SW 1271 (cell line): ENCODE data around the gene KLHL12.

ENCODE experiments used
- DNase-seq, 2 experiments: peaks; one replicate each; lab custom pipeline; 2025; lab: John Stamatoyannopoulos, UW

The KLHL12 gene

DNA sequence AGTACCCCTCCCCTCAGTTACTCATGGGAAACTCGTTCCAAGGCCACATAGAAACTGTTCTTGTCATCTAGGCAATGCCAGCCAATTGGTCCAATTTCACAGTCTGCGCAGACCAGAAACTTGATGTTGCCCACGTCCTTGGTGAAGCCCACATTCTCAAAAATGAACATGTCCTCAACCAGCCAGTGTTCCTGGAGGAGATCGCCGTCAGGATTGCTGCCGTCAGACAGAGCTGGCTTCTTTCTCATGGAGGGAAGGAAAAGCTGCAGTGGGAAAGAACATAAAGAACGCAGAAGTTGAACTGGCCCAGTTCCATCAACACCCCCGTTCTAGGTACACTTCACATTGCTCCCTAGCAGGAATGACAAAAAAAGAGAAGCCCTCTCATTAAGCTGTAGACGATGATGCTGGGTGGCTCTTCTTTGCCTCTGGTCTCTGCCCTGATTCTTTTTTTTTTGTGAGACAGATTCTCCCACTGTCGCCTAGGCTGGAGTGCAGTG, 46.0 kb downstream of the KLHL12 start:
- DNase-seq: no peak

DNA sequence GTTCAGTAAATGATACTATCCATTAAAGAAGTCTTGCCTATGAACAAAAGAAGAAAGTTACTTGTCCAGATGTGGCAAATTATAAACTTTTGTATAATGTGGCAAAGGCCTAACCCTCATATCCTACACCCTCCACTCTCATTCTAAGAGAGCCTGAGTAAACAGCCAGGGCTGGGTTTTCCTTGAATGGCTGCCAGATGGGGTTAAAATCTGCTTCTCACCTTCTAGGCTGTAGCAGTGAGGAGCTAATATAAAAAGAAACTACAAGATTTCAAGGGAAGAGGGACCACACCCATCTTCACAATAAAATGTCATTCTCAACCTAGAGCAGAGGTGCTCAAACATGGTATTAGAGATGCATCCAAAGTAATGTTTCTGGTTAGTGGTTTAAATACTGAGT, 47.0 kb downstream of the KLHL12 start:
- DNase-seq: no peak

DNA sequence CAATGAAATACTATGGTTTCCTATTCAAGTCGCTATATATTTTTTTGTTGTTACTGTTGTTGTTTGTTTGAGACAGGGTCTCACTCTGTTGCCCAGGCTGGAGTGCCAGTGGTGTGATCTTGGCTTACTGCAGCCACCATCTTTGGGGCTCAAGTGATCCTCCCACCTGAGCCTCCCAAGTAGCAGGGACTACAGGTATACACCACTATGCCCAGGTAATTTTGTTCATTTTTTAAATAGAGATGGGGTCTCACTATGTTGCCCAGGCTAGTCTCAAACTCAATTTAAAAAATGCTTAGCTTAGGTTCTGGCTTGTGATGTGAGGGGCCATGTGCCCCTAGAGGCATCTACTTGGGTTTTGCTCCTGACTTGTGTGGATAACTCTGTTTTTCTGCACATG, 47.9 kb downstream of the KLHL12 start:
- DNase-seq: no peak

DNA sequence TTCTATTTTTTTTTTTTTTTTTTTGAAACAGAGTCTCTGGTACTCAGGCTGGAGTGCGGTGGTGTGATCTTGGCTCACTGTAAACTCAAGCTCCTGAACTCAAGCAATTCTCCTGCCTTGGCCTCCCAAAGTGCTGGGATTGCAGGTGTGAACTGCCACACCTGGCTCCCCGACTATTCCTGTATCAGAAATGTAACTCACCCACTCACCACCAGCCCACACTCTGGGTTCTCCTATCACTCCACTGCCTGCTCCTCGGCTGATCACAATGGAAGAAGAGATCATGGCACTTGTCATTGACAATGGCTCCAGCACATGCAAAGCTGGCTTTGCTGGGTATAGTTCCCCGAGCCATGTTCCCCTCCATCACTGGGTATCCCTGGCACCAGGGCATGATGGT, 54.0 kb downstream of the KLHL12 start:
- DNase-seq: no peak

DNA sequence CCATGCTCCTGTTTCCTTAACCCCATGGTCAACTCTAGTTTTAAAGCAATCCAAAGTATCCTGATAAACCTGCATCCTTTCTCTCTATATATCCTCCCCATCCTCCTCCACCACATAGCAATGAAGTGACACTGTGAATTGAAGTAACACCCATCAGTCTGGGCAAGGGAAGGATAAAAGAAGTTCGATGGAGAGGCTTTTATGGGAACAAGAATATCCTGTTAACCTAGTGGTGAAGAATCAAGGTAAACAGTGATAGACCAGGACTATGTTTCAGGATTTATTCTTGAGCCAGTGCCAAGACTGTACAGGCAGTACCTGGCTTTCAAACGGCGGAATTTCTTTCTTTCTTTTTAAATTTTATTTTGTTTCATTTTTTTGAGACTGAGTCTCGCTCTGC, 55.7 kb downstream of the KLHL12 start:
- DNase-seq: no peak

DNA sequence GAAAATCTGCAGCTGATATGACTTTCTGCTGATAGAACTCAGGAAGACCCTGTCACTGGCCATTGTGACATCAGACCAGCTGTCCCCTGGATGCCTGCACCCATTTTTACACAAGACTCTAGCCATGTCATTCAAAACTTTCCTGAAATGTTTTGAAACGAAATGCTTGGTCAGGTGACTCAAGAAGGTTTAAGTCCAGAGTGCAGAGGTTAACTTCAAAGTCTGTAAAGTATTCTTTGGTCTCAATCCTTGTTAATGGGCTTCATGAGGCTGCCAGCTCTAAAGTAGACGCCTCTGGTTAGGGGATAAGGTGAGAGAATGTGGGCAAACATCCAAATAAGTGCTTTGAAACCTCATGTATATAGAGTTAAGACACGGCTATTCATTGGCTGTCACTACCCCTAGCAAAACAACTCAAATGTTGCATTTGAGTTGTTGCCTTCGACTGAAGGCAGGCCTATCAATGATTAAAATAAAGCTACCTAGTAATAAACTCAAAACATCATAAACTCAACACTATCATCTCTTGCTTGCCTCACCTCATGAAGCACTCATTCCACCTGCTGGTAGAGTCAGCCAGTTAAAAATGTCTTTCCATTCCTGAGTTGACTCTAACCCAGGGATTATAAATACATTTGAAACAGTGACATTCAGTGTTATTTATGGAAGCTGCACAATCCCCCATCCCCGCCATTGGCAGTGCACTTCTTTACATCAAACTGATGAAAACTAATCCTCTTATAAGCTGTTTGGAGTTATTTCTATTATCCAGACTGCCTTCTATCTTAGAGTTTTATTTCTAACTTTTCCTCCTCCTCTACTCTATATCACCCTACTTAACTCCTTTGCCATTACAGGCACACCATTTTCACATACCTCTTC, 64.1 kb downstream of the KLHL12 start:
- DNase-seq: no peak

DNA sequence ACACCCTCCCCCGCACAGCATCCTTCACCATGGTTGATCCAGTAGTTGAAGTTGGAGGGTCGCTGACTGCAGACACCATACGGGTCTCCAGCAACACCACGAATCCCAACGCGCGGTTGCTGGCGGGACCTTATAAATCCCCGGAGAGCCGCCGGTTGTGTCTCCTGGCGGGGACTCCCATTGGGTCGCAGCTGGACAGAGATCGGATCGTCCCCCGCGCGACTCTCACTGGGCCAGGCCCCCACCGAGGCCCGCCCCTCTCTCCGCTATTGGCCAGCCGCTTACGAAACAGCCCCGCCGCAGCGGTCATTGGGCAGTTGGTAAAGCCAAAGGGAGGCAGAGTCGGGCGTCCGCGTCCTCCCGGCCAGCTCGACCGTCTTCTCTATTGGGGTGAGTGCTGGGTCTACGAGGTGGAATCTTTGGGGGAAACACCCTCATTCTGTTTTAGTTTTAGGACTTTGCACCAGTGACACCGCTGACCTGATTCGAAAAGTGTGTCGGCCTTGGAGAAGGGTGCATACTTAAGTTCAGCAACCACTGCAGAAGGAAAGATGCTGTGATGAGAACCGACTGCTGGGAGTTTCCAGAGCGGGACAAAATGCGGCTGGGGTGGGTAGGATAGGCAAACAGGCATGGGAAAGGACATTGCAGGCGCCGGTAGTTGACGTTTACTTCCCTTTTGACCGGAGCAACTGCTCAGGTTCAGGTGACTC, 65.5 kb downstream of the KLHL12 start:
- peak; percentile 67 to 74 for DNase-seq

DNA sequence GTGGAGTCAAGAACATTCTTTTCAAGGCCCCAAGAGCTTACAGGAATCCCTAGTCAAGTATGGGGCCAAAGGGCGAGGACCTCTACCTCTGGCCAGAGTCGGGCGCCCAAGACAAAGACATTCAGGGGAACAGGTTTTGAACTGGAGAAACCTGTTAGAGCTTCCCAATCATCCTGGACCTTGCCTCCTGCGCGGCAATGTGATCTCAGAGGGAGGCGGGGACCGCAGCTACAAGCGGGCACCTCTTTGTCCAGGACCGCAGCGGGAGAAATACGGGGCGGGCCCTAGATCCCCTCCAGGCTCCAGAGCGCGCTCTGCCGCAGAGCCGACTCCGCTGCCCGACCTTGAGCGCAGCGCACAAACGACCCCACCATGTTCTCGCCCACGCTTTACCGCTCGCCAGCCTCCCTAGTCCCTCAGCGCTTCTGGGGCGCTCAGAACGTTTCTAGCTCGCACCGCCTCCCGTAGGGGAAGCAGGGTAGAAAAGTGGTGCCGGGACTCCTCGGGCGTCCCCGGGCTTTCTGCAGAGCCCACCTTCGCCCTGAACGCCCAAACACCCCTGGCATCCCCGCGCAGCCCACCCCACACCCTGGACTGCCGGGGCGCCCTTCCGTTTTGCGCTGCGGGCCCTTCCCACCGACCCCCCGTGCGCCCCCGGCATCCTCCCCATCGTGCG, 66.2 kb downstream of the KLHL12 start:
- peak in 1 of 2 experiments; percentile 25 for DNase-seq

DNA sequence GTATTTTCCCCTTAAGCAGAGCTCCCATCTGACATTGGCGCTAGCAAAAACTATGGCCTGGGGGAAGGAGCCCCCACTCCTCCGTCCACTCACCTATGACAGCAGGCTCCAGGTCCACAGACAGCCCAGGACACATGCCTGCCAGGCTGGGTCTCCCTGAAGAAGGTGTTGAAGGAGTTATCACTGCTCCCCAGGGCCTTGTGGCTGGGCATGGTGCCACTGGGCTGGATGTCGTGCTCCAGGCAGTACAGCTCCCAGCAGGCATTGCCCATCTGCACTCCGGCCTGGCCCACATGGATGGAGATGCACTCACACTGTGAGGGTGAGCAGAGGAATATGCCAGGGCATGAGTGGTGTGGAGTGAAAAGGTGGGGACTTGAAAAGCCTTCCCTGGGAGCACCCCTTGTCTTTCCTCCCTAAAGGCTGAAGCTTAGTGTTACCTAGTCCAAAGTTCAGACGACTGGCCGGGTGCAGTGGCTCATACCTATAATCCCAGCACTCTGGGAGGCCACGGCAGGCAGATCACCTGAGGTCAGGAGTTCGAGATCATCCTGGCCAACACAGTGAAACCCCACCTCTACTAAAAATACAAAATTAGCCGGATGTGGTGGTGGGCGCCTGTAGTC, 68.1 kb downstream of the KLHL12 start:
- DNase-seq: no peak

DNA sequence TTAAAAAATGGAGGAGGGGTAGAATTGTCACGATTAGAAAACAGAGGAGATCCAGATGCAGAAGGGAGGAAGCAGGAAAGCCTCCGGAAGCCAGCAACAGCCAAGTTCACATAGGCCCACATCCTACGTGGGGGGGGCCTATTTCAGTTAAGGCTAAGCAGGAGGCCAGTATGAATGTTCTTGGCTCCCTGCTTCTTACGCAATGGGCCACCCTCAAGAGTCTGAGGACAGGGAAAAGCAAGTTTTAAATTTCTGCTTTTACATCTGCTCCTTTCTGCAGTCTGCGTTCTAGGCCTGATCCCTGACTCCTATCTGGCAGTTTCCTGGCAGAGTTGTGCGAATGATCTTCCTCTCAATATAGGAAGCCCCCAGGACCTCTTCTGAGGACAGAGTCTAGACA, 68.7 kb downstream of the KLHL12 start:
- DNase-seq: no peak

DNA sequence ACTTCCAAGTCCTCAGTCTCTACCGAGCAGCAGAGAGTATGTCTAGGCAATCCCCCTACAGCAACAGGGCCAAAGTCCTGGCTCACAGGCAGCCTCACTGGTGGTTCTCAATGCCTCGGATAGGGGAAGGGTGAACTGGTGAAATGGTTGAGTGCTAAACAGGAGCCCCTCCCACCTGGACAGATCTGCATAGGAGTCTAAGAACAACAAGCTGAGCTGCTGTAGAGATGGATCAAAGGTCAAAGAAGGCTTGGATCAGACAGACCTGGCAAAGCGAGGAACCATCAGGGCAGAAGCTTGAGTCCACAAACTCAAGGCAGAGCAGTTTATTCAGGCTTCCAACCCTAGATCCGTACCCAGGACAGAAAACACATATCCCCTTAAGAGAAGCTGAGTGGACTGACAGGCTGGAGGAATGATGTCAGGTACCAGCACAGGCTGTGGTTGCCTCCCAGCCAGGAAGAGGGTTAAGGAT, 69.9 kb downstream of the KLHL12 start:
- no peak for DNase-seq

DNA sequence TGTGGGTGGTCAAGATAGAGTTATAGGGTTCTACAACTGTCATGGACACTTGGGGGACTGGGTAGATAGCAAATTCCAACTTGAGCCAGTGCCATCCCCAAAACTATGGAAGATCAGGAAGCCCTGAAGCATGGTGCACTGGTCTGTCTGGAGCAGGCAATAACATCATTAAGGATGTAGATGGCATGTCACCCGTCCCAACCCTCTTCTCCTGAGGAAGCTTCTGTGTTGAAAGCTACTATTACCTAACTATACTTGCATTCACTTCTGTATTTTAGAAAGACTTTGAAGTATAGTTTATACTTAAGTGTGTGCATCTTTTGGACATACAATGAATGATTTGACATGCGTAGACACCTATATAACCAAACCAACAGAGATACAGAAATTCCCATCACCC, 71.0 kb downstream of the KLHL12 start:
- no peak for DNase-seq

DNA sequence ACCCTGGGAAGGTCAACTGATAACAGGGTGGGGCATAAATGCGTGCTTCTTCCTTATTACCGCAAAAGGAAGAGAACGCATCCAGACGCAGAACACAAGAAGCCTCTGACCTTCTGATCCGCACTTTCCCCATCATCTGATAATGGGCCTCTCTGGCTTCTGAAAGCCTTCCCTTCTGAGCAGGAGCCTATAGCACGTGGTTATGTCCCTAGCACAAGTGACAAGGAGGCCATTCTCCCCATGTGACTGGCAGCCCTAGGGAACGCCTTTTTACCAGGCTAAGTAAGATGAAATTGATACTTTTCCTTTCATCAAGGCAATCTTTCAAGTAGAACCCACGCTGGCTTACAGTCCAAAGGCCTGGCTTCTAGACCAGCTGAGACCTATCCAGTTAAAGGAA, 72.2 kb downstream of the KLHL12 start:
- DNase-seq: no peak

DNA sequence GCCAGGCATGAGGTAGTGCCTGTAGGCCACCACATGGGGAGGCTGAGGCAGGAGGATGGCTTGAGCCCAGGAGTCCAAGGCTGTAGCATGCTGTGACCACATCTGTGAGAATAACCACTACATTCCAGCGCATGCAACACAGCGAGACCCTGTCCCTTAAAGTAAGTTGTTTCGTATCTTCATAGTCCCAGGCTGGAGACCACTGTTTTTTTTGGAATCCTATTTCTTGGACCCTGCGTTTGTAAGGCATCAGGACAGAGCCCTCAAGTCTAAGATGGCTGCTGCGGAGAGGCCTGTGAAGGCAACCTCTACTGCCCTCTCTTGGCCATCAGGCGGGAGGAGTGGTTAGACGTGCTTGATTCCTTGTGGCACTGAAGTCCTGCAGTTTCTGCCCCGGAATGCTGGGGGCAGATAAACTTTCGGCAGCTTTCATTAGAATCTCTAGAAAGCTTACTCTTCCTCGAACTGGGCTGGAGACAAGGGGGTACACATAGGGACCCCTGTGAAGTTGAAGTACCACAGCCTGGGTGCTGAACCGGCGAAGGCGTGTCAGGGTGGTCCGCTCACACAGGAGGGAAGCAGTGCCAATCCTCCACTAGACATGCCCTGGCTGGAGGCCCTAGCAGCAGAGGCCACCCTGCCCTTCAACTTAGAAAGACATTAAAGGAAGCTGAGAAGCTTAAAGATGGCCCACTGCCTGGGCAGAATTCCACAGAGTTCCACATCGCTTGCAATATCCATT, 74.7 kb downstream of the KLHL12 start:
- DNase-seq: peak in 1 of 2 experiments; percentile 12

DNA sequence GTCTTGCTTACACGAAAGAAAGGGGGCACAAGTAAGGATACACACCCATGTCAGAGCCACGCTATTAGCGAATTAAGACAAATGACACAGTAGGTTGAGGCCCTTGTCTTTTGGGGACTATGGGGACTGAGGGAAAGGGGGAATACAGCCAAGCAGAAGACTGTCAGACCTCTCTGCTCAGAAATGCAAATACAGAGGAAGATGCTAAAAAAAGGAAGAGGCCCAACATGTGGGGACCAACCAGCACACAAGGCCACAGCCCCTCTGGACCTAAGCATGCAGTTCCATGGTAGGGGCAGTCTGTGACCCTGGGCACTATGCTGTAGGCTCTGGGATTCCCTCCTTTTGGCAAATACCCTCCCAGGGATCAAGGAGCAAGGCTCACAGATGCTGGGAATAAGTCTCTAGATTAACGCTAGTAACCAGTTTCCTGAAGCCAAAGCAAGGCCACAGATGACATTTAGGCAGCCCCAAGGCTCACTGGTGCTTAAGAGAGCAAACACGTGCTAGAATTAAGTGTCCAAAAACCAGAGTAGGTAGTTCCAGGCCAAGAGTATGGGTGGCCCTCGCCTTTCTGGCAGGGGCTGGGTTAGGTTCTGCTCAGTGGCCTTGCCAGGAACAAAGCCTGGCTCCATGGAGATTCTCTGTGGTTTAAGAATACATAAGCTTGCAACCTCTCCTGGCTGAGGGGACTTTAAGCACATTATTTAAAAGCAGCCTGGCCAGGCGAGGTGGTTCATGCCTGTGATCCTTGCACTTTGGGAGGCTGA, 76.3 kb downstream of the KLHL12 start:
- no peak for DNase-seq

DNA sequence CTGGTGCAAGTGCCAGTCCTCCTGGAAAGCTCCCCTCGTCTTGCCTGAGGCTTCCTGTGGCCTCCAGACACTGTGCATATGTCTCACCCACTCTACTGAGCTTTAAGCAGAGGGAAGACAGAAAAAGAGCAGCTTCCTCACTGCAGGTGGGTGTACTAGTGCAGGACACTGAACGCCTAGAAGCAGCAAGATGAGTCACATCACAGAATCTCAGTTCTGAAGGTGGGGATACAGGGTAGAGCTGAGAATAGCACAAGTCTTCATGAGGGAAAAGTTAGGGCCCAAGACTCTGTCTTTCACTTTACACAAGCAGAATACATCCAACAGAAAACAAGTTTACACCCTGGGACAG, 78.9 kb downstream of the KLHL12 start:
- no peak for DNase-seq

DNA sequence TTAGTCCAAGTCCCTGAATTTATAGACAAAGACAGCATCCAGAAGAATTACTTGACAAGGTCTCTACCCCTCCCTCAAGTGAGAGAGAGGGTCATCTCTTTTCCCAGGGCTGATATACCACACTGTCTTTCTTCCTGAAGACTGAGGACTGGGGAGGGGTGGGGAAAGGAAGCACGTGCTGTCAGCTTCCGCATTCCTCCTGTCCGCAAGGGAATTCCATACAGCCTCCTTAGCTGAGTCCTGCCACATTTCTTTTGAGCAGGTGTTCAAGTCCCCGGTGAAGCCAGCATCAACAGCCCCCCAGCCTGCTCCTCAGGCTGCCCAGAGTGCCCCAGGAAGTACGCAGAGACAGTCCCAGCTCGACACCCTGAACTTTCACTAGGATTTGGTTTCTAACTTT, 82.1 kb downstream of the KLHL12 start:
- no peak for DNase-seq

DNA sequence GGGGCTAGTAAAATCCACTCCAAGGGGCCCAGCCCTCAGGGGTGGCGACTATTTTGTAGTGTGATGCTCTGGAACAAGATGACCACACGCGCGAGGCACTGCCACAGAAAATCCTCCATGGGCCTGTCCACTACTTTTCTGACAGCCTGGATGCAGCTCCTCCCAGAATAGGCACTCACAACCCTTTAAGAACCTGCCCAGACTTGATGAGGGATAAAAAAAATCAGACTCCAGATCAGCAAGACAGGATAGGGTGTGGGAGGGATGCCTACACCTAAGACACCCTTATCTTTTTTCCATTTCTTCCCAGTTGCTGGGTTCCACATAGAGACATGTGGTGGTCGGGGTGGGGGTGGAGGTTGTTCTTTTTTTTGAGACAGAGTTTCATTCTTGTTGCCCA, 82.8 kb downstream of the KLHL12 start:
- DNase-seq: no peak

DNA sequence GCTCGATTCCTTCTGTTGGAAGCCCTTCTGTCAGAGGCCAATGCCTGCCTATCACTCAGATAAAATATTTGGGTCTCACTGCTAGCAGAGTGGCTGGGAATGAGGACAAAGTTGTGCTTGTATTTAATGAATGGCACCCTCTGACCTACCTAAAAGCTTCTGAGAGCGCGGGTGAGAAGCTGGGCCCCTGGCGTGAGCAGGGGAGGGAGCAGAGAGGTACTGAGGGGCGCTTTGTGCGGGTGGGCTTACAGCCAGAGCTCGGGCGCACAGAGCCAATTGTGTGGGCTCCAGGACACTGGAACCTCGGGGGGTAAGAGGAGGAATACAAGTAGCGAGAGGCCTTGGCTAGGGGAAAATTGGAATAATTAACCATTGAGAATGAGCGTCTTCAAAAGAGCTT, 84.0 kb downstream of the KLHL12 start:
- no peak for DNase-seq
